Measurements from ENCODE around the gene KAT8.
A peak's percentile ranks its signal among the peaks of the same experiment; 100 is the strongest.

Gene KAT8

GRCh38 chr16:31117384-31118222, at the start of gene KAT8:
Gene KAT8 (plus strand): TSS chr16:31117664. CDS start chr16:31117682, 18 bp downstream.
- DNase-seq = peak; percentile 95 to 98

DNA sequence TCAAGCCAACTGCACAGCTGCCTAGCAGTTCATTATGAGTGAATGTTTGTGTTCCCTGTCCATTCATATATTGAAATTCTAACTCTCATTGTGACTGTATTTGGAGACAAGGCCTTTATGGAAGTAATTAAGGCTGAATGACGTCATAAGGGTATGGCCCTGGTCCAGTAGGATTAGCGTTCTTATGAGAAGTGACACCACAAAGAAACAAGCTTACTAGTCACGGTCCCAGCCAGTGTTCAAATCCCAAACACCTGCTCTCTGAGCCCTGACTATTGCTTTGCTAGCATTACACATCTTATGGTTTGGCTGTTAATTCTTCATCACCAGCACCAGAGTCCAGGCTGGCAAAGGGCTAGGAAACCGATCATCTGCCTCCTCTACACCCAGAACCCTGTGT, 45.6 kb upstream of the KAT8 start:
- DNase-seq = no peak

DNA sequence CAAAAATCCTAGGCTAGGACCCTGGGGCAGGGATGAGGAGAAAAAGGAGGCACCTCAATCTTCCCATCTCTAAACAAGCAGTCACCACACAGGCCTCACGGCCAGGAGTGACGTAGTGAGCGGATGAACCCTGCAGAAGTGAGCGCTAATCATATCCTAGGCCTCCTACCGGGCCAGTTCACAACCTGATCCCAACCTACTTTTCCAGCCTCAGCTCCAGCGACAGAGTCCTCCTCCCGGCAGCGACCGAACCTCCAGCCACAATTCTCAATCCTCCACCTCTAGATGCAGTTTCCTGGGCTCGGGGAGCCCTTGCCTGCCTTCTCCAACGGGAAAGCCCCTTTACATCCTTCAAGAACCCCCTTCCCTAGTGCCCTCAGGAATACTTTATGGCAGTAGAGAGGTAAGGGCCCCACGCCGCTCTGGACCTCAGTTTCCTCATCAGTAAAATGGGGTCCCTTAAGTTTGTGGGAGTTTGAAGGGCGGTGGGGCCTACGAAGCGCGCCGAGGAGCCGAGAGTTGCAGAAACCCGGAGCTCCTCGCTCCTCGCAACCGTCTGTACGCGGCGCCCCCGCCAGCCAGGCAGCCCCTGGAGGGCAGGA, 44.8 kb upstream of the KAT8 start:
- DNase-seq = no peak

- peak; percentile 79 to 84 for DNase-seq
Observed at GRCh38 chr16:31073142-31073969, 44.1 kb upstream of the KAT8 start.

GRCh38 chr16:31073970-31074813, 43.3 kb upstream of the KAT8 start, which contains the start of the genes ZNF646 and ZNF668:
Gene ZNF646 (plus strand): TSS chr16:31074422. CDS start chr16:31076325, 1,903 bp downstream.
Gene ZNF668 (minus strand): TSS chr16:31074240. CDS start chr16:31064459, 9,781 bp downstream.
- peak; percentile 95 to 99 for DNase-seq

- DNase-seq = no peak
Observed at GRCh38 chr16:31074814-31075183, 42.7 kb upstream of the KAT8 start.

- DNase-seq = no peak
Observed at GRCh38 chr16:31076319-31076718, 41.1 kb upstream of the KAT8 start.

- no peak for DNase-seq
Observed at GRCh38 chr16:31077024-31077423, 40.4 kb upstream of the KAT8 start.

GRCh38 chr16:31077592-31078396, 39.7 kb upstream of the KAT8 start:
- no peak for DNase-seq

GRCh38 chr16:31078597-31079341, 38.7 kb upstream of the KAT8 start:
- no peak for DNase-seq

- no peak for DNase-seq
Observed at GRCh38 chr16:31079342-31079944, 38.0 kb upstream of the KAT8 start.

GRCh38 chr16:31080035-31080629, 37.3 kb upstream of the KAT8 start:
- DNase-seq = no peak

DNA sequence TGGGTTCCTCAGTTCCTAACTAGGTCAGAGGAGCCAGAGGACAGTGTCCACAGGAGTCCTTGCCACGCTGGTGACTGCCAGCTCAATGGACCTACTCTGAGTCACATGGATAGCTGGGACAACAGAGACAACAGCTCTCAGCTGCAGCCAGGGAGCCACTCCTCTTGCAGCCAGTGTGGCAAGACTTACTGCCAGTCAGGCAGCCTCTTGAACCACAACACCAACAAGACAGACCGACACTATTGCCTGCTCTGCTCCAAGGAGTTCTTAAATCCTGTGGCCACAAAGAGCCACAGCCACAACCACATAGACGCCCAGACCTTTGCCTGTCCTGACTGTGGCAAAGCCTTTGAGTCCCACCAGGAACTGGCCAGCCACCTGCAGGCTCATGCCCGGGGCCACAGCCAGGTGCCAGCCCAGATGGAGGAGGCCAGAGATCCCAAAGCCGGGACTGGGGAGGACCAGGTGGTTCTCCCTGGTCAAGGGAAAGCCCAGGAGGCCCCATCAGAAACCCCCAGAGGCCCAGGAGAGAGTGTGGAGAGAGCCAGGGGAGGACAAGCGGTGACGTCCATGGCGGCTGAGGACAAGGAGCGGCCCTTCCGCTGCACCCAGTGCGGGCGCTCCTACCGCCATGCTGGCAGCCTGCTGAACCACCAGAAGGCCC, 36.6 kb upstream of the KAT8 start:
- DNase-seq = no peak

- DNase-seq = no peak
Observed at GRCh38 chr16:31081428-31082351, 35.8 kb upstream of the KAT8 start.

DNA sequence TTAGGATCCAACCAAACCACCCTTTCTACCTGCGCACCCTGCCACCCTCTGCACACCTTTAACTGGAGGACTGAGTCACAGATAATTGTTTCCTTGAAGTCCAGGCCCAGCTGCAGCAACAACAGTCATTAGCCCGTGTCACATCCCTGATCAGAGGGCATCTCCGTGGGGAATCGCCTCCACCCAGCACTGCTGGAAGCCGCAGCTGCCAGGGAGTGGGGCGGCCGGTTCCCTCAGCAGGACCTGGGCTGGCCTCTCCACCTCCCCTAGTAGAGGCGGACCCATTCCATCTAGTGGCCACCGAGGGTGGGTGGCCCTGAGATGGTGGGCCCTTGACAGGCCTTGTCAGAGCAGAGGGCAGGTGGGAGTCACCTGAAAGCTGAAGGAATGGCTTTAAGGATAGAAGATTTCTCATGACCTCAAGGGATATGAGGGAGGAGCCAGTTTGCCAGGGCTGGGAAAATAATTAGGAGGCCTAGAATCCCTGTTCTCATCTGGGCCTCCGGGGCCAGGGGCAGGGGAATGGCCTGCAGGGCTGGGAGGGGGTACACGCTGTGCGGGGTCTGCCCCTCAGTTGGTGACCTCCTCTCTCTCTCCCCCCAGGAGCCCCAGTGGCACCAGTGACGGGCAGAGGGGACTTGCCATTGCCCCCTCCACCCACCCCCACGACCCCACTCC, 35.0 kb upstream of the KAT8 start:
- no peak for DNase-seq

GRCh38 chr16:31083081-31083480, 34.4 kb upstream of the KAT8 start:
- no peak for DNase-seq

DNA sequence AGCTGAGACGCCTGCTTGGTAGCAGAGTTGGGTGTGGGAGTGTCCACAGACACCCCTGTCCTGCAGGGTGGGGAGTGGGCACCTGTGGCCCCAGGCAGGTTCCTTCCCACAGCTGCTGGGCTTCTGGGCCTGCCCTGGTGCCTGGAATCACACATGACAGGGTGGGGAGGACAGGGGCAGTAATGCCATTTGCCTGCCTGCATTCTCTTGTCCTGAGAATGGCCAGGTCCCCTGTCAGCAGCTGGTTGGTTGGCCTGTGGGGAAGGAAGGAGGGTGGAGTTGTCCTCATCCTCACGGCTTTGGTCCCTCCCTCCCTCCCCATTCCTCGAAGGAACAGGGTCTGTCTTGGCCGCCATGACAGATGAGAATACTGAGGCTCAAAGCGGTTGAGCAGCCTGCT, 33.9 kb upstream of the KAT8 start:
- DNase-seq = no peak

- no peak for DNase-seq
Observed at GRCh38 chr16:31083981-31084380, 33.5 kb upstream of the KAT8 start.
